Osteocyte (in vitro differentiated cells): ENCODE results near the gene RTN4. TPM values are rescaled to one million over a fixed set of nuclear protein-coding genes. Genes with fewer than 3 reads are reported as not detected.

ENCODE experiments used
- DNase-seq: peaks from one replicate; pipeline ENCODE4 v3.0.0; 2021; ENCODE audit warnings: mixed read lengths; ENCODE audit not compliant: unreplicated experiment; ENCODE audit errors: extremely low spot score
- H3K27ac Mint-ChIP-seq: one replicate; pipeline ENCODE4 v1.8.0; 2021; ENCODE audit warnings: mild to moderate bottlenecking, mixed read lengths; ENCODE audit not compliant: unreplicated experiment
- H3K27me3 Mint-ChIP-seq: one replicate; pipeline ENCODE4 v1.8.0; 2021; ENCODE audit warnings: mixed read lengths; ENCODE audit not compliant: unreplicated experiment
- H3K36me3 Mint-ChIP-seq: one replicate; pipeline ENCODE4 v1.8.0; 2021; ENCODE audit warnings: mixed read lengths; ENCODE audit not compliant: unreplicated experiment
- H3K4me1 Mint-ChIP-seq: one replicate; pipeline ENCODE4 v1.8.0; 2021; ENCODE audit warnings: mixed read lengths; ENCODE audit not compliant: unreplicated experiment
- H3K4me3 Mint-ChIP-seq: one replicate; pipeline ENCODE4 v1.8.0; 2021; ENCODE audit warnings: mild to moderate bottlenecking, moderate library complexity, mixed read lengths; ENCODE audit not compliant: unreplicated experiment
- H3K9me3 Mint-ChIP-seq: one replicate; pipeline ENCODE4 v1.8.0; 2021; ENCODE audit warnings: mixed read lengths; ENCODE audit not compliant: unreplicated experiment
- CTCF ChIP-seq: fragments of 200-600 bp; sonication (generic); IDR thresholded peaks from 2 replicates; pipeline ENCODE4 v1.5.0; 2021; ENCODE audit warnings: antibody characterized with exemption, mild to moderate bottlenecking, moderate library complexity
- total RNA-seq: library from RNA; stranded (reverse); gene quantifications from 2 replicates; pipeline ENCODE4 v1.2.1, GENCODE V29; 2021

Gene RTN4
- total RNA-seq, 1 donor from 2014 or later: 532 TPM

DNA sequence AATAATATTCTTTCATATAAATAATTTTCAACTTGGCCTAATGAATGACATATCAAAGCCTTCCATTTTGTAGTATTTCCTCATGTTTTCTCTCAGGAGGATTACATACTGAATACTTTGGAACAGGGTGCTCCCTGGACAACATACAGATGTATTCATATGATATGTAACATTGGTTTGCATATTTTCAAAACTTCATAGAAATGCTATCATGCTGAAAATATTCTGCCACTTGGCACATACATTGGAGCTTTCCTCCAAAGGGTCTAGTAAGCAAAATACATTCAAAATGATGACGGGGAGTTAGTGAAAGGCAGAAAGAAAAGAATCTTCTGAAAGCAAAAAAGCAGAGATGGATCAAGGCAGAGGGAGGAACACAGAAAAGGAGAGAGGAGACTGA is 38.1 kb upstream of the RTN4 start:
- Mint-ChIP-seq H3K27me3 (no peaks in the 10 kb centered on the region), H3K9me3 (no peaks in the 10 kb centered on the region), H3K36me3 (no peaks in the 10 kb centered on the region), H3K4me1 (peaks cover 18% of the 10 kb centered on the region), H3K4me3 (no peak overlapping the region), H3K27ac (peak overlapping the region; percentile 23)
- no peak for TF ChIP-seq CTCF
- DNase-seq: no peak

GRCh38 chr2:55087936-55088335 is 37.7 kb upstream of the RTN4 start:
- no peak for TF ChIP-seq CTCF
- Mint-ChIP-seq H3K27me3 (no peaks in the 10 kb centered on the region), H3K36me3 (no peaks in the 10 kb centered on the region), H3K27ac (peak overlapping the region; percentile 51), H3K4me1 (peaks cover 16% of the 10 kb centered on the region), H3K9me3 (no peaks in the 10 kb centered on the region), H3K4me3 (no peak overlapping the region)
- DNase-seq: no peak

DNA sequence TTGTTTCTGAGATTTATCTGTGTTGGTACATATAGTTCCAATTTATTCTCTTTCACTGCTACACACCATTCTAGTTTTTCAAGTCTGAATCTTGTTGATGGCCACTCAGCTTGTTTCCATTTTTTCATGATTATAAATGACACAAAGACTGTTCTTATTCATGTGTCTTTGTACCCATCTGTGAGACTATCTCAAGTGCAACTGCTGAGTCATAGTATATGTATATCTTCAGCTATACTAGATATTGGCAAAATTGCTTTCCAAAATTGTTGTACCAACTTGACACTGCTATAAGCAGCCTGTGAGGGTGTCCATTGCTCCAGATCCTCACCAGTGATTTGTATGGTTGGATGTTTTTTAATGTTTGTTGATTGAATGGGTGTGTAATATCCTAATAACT is 37.2 kb upstream of the RTN4 start:
- no peak for DNase-seq
- H3K9me3 Mint-ChIP-seq: no peaks in the 10 kb centered on the region
- TF ChIP-seq CTCF: no peak
- peaks cover 16% of the 10 kb centered on the region for H3K4me1 Mint-ChIP-seq
- no peak overlapping the region for H3K27ac Mint-ChIP-seq
- no peaks in the 10 kb centered on the region for H3K36me3 Mint-ChIP-seq
- no peaks in the 10 kb centered on the region for H3K27me3 Mint-ChIP-seq
- no peak overlapping the region for H3K4me3 Mint-ChIP-seq

- Mint-ChIP-seq H3K36me3 (peaks cover 2% of the 10 kb centered on the region), H3K27me3 (no peaks in the 10 kb centered on the region), H3K4me1 (peaks cover 14% of the 10 kb centered on the region), H3K4me3 (no peak overlapping the region), H3K27ac (no peak overlapping the region), H3K9me3 (peaks cover 4% of the 10 kb centered on the region)
- no peak for TF ChIP-seq CTCF
- DNase-seq: no peak
Observed at GRCh38 chr2:55085113-55086040, 35.1 kb upstream of the RTN4 start.

- no peak for TF ChIP-seq CTCF
- H3K4me1 Mint-ChIP-seq: peaks cover 11% of the 10 kb centered on the region
- peaks cover 9% of the 10 kb centered on the region for H3K9me3 Mint-ChIP-seq
- H3K36me3 Mint-ChIP-seq: peaks cover 3% of the 10 kb centered on the region
- H3K4me3 Mint-ChIP-seq: no peak overlapping the region
- DNase-seq: no peak
- no peaks in the 10 kb centered on the region for H3K27me3 Mint-ChIP-seq
- no peak overlapping the region for H3K27ac Mint-ChIP-seq
Observed at GRCh38 chr2:55084641-55085040, 34.4 kb upstream of the RTN4 start.
